Ishikawa (cell line): ENCODE results near the gene RETREG3.

Experiments
- FOXM1 ChIP-seq: IDR thresholded peaks from 2 replicates; pipeline ENCODE4 v1.6.1; 2012; ENCODE audit warnings: low read depth, borderline replicate concordance
- RAD21 ChIP-seq: IDR thresholded peaks from 2 replicates; pipeline ENCODE4 v1.6.1; 2012; ENCODE audit warnings: low read depth

DNA sequence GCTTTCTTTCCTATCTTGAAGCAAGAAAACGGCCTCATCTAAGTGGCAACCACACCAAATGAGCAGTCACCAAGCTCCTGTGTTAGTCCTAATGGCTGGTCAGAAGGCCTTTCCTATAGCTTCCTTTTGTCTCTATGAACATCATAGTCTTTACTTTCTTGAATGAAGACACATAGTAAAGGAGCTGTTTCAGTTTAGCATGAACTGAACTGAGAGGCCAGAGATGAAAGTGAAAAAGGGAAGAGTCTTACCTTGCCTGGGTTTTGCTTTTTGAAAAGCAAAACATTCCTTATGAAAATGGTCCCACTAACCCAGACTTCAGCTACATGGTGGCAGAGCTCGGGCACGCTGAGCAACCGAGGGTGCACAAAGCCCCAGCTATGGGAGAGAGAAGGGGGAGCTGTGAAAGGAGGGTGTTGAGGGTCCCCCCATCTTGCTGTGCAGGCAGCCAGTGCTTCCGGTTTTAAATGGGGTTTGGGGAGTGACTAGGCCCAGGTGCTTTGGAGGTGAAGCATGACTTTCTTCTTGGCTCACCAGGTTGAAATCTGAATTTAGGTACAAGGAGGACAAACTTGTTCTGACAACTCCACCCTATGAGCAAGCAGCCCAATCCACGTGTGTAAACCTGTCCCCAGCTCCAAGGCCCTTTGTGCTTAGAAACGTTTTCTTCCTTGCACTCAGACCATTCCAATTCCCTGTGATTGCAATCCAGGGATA, 22.5 kb downstream of the RETREG3 start:
- TF ChIP-seq RAD21 (no peak), FOXM1 (no peak)
